ENCODE results near the gene THRB. TPM values are rescaled to one million over a fixed set of nuclear protein-coding genes. Genes with fewer than 3 reads are reported as not detected.
"Not testable (repeated sequence)": the region's sequence is repeated elsewhere in the genome, so short reads cannot be mapped to it uniquely, and the experiment has no call there.

Gene THRB
- total RNA-seq, 3 donors from 2014 or later = 29.8 to 40.2 (median 39.2) TPM

- H3K4me1 ChIP-seq = no peaks in the 10 kb centered on the region
- intact Hi-C loops (cut with DNase I; ENCODE audit: low total_unique reads) = no loop called here
- H3K9me3 ChIP-seq = no peaks in the 10 kb centered on the region
- H3K27ac ChIP-seq = no peak overlapping the region
- TF ChIP-seq POLR2A (IDR thresholded peaks at IDR 0.05) (no peak), CTCF (IDR thresholded peaks at IDR 0.05) (no peak), POLR2AphosphoS5 (IDR thresholded peaks at IDR 0.05) (no peak)
- H3K36me3 ChIP-seq = no peaks in the 10 kb centered on the region
- DNase-seq (ENCODE audit: low spot score in 2 of 2) = no peak
- no peak overlapping the region for H3K4me3 ChIP-seq
- H3K27me3 ChIP-seq = no peaks in the 10 kb centered on the region
Observed at GRCh38 chr3:24096271-24096670, 398.4 kb downstream of the THRB start.

GRCh38 chr3:24094818-24095217, 399.8 kb downstream of the THRB start:
- intact Hi-C loops (cut with DNase I; ENCODE audit: low total_unique reads); DNase-seq (ENCODE audit: low spot score in 2 of 2); H3K9me3 ChIP-seq; H3K4me1 ChIP-seq; H3K36me3 ChIP-seq; H3K27ac ChIP-seq; H3K4me3 ChIP-seq; H3K27me3 ChIP-seq: not testable (repeated sequence)

DNA sequence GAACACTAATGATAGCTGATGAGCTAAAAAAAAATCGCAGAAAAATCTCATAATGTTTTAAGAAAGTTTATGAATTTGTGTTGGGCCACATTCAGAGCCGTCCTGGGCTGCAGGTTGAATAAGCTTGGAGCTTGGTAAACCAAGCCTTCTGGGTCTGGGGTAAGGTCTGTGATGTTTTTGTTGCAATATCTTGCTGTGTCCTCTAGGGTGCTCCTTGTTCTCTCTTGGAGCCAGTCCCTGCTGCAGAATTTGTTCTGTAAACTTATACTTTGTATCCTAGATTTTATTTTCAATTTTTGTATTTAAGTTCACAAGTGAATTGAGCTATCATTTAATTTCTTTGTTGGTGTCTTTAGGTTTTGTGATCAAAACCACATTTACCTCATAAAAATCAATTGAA, 405.9 kb downstream of the THRB start:
- no peaks in the 10 kb centered on the region for H3K9me3 ChIP-seq
- H3K27me3 ChIP-seq = no peaks in the 10 kb centered on the region
- no peaks in the 10 kb centered on the region for H3K36me3 ChIP-seq
- TF ChIP-seq POLR2A (IDR thresholded peaks at IDR 0.05) = no peak
- no peak for TF ChIP-seq CTCF (IDR thresholded peaks at IDR 0.05)
- TF ChIP-seq POLR2AphosphoS5 (IDR thresholded peaks at IDR 0.05) = no peak
- H3K4me3 ChIP-seq = no peak overlapping the region
- no peak for DNase-seq (ENCODE audit: low spot score in 2 of 2)
- intact Hi-C loops (cut with DNase I; ENCODE audit: low total_unique reads) = no loop called here
- H3K27ac ChIP-seq = no peak overlapping the region
- no peaks in the 10 kb centered on the region for H3K4me1 ChIP-seq

- intact Hi-C loops (cut with DNase I; ENCODE audit: low total_unique reads) = no loop called here
- H3K9me3 ChIP-seq = no peaks in the 10 kb centered on the region
- no peaks in the 10 kb centered on the region for H3K27me3 ChIP-seq
- no peaks in the 10 kb centered on the region for H3K4me1 ChIP-seq
- H3K4me3 ChIP-seq = no peak overlapping the region
- no peak for DNase-seq (ENCODE audit: low spot score in 2 of 2)
- TF ChIP-seq POLR2AphosphoS5 (IDR thresholded peaks at IDR 0.05) (no peak), CTCF (IDR thresholded peaks at IDR 0.05) (no peak), POLR2A (IDR thresholded peaks at IDR 0.05) (no peak)
- no peaks in the 10 kb centered on the region for H3K36me3 ChIP-seq
- H3K27ac ChIP-seq = no peak overlapping the region
Observed at GRCh38 chr3:24087469-24087868, 407.2 kb downstream of the THRB start.

- no peaks in the 10 kb centered on the region for H3K9me3 ChIP-seq
- DNase-seq (ENCODE audit: low spot score in 2 of 2) = no peak
- intact Hi-C loops (cut with DNase I; ENCODE audit: low total_unique reads) = no loop called here
- TF ChIP-seq POLR2AphosphoS5 (IDR thresholded peaks at IDR 0.05) (no peak), POLR2A (IDR thresholded peaks at IDR 0.05) (no peak), CTCF (IDR thresholded peaks at IDR 0.05) (no peak)
- no peaks in the 10 kb centered on the region for H3K36me3 ChIP-seq
- H3K27ac ChIP-seq = no peak overlapping the region
- H3K4me1 ChIP-seq = no peaks in the 10 kb centered on the region
- no peak overlapping the region for H3K4me3 ChIP-seq
- no peaks in the 10 kb centered on the region for H3K27me3 ChIP-seq
Observed at GRCh38 chr3:24086617-24087404, 407.8 kb downstream of the THRB start.
